GM13977 (cell line): Measurements from ENCODE around the gene STK32B.

Experiments used
- DNase-seq: peaks from one replicate; pipeline ENCODE4 v3.0.0; 2012; ENCODE audit warnings: low spot score
- CTCF ChIP-seq: IDR thresholded peaks from 2 replicates; pipeline ENCODE4 v1.5.1; 2012; ENCODE audit warnings: mild to moderate bottlenecking, control low read depth; ENCODE audit not compliant: insufficient read depth; ENCODE audit errors: extremely low read depth, missing control alignments
- in situ Hi-C: fragments of 300-500 bp; cut with MboI; formaldehyde crosslinking; loops from one replicate; pipeline ENCODE4 v1.12.0; 2022; ENCODE audit warnings: low sequenced_read_pairs, low pct_unique_long_range_greater_than_20kb, mixed read lengths, inconsistent platforms; ENCODE audit not compliant: unreplicated experiment

The STK32B gene

DNA sequence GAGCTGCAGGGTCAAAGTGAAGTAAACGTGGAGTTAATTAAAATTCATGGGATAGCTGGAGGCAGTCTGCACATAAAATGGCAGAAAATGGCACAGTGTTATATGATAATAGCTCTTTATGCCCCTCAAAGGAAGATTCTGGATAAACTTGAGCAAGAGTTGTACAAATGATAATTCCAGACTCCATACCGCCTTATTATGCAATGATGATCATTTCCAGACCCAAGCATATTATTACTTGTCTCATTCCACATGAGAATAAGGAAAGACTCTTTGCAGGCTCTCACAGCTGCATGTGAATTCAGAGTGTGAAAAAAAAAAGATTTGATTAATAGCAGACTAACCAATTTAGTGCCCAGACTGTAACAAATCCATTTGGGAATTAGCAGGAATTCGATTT is 105.4 kb downstream of the STK32B start:
- DNase-seq, result no peak
- no peak for TF ChIP-seq CTCF
- in situ Hi-C loops, result no loop called here

DNA sequence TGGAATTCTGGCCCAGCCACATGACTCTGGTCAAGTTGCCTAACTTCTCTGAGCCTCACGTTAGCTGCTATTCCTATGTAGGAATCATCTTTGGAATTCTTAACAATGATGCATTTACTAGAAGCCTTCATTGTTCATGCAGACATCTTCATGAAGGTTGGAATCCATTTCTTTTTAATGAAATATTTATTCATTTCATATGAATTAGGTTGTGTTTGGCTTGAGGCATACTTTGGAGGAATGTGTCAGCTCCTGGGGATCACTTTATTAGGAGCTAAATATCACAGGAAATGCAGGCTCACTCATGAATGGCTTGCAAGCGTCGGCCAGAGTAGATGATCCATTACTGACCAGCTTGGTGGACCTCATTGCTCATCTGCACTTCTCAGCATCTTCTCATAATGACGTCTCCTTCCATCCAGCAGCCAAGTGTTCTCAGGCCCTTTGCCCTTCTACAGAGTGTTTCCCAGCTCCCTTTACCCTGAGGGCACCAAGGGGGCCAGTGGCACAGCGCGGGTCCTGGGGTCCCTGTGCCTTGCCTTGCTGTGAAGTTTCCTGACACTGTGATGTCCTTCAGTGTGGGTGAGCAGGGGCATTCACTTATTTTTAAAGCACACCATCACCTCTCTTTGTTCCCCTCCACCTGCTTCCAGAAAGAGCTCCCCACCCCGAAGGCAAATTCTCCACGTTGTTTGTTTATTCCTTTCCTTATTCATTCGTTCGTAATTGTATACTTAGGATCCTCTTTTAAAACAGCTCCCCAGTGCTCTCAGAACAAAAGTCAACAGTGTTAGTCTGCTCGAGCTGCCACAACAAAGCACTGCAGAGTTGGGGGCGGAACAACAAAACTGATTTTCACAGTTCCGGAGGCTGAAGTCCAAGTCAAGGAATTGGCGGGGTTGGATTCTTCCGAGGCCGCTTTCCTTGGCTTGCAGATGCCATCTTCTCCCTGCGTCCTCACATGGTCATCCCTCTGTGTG is 106.8 kb downstream of the STK32B start:
- no peak for DNase-seq
- no peak for TF ChIP-seq CTCF
- in situ Hi-C loops, result no loop called here

DNA sequence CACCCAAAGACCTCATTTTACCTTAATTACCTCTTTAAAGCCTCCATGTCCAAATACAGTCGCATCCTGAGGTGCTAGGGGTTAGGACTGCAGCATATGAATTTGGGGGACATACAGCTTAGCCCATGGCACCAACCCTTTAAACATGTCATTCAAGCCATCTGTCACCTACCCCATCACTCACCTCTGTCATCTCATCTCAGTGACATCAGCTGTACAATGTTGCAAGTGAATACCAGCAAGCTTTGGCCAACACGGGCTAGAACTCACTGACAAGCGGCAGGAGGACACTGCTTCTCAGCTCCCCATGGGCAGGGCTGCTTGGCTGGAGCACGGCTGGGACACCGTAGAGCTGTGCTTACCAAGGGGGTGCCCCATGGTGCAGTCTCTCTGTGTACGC is 107.5 kb downstream of the STK32B start:
- no peak for TF ChIP-seq CTCF
- in situ Hi-C loops, result no loop called here
- no peak for DNase-seq

DNA sequence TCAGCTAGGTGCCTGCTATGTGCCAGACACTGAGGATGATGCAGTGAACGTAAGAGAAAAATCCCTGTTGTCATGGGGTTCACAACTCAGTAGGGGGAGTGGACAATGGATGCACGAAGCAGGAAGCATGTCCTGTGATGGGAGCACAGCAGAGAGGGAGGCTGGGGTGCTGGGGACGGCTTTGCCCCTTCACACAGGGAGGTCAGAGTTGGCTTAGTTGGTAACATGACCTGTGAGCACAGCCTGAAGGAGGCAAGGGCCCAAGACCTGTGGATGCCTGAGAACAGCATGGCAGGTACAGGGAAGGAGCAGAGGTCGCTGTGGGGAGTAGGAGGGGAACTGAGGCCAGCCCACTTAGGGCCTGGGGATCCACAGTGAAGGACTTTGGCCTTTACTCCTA is 109.4 kb downstream of the STK32B start:
- no peak for DNase-seq
- no peak for TF ChIP-seq CTCF
- in situ Hi-C loops, result no loop called here

- no peak for DNase-seq
- TF ChIP-seq CTCF, result no peak
- in situ Hi-C loops, result no loop called here
These were observed 111.7 kb downstream of the STK32B start for GRCh38 chr4:5162909-5163508.

GRCh38 chr4:5164221-5164912 is 113.1 kb downstream of the STK32B start:
- in situ Hi-C loops, result no loop called here
- no peak for DNase-seq

More at GRCh38 chr4:5164221-5164912, 113.1 kb downstream of the STK32B start:
- TF ChIP-seq CTCF, result no peak
